Measurements from ENCODE around the gene CLPSL2.

CLPSL2 gene

DNA sequence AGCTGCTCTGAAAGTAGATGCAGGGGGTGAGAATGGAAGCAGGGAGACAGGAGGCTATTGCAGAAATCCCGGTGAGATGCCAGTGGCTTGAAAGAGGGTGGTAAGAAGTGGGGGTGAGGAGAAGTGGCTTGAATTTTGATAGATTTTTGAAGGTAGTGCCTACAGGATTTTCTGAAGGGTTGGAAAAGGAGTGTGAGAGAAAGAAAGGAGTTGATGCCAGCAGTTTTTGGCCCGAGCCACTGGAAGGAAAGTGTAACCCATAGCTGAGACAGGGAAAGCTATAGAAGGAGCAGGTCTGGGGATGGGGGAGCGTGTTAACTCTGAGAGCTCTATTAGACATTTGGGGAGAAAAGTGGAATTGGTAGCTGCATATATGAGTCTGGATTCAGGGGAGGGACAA is 29.9 kb upstream of the CLPSL2 start:
- DNase-seq (ENCODE audit: low read depth in 2 of 2), result no peak

DNA sequence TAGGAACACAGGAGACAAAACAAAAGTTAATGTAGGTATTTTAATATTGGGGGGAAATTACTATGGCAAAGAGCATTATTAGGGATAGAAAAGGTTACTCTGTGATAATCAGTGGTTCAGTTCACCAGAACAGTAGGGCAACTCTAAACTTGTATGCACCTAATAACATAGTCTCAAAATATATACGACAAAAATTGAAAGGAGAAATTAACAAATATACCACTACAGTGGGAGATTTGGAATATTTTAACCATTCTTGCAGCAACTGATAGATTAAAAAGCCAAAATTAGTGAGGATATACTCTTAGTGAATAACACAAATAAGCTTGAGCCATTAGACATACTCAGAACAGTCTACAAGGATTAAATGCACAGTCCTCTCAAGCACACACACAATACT is 28.5 kb upstream of the CLPSL2 start:
- DNase-seq (ENCODE audit: low read depth in 2 of 2), result no peak

DNA sequence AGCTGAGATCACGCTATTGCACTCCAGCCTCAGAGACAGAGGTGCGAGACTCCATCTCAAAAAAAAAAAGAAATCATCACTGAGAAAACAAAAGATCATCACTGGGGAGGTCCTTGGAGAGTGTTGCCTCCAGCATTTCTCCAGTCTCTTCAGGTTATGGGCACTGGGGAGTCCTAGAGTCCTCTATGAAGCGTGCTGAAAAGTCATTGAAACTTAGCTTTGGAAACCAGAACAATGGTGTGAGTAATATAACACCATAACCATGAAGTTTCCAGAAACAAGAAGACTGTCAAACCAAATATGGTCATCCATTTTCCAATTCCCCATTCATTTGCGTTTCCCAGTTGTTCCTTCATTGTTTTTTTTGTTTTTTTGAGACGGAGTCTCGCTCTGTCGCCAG is 25.8 kb upstream of the CLPSL2 start:
- no peak for DNase-seq (ENCODE audit: low read depth in 2 of 2)

DNA sequence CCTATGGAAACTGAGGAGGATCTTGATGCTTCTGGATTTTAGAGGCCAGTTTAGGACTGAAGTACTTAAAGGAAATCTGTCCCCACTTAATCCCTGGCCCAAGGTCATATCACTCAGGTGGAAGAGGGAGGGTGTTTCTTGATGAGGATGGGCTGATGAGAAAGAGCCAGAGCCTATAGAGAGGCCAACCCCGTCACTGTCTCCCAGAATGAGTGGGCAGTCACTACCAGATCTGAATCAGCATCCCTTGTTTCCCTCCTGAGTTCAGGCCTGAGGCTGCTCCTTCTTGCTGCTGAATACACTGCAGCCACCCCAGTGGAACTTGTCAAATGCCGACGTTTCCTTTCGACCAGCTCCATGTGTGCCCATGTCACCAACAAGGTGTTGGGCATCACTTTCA is 24.8 kb upstream of the CLPSL2 start:
- no peak for DNase-seq (ENCODE audit: low read depth in 2 of 2)

DNA sequence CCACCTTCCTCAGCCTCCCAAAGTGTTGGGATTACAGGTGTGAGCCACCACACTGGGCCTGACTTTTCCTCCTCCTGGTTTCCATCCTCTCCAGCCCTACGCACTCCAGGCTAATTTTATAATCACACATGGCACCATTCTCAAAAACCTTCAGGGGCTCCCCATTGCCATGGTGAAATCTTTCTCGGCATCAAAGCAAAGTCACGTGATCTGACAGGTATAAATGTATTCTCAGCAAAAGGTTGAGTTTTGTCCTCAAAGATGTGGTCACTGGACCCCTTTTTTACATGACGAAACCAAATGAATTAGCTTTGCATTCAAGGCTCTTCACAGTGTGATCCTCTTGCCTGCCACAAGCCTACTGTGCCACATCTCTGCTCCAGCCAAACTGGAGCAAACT is 24.1 kb upstream of the CLPSL2 start:
- DNase-seq (ENCODE audit: low read depth in 2 of 2), result no peak

DNA sequence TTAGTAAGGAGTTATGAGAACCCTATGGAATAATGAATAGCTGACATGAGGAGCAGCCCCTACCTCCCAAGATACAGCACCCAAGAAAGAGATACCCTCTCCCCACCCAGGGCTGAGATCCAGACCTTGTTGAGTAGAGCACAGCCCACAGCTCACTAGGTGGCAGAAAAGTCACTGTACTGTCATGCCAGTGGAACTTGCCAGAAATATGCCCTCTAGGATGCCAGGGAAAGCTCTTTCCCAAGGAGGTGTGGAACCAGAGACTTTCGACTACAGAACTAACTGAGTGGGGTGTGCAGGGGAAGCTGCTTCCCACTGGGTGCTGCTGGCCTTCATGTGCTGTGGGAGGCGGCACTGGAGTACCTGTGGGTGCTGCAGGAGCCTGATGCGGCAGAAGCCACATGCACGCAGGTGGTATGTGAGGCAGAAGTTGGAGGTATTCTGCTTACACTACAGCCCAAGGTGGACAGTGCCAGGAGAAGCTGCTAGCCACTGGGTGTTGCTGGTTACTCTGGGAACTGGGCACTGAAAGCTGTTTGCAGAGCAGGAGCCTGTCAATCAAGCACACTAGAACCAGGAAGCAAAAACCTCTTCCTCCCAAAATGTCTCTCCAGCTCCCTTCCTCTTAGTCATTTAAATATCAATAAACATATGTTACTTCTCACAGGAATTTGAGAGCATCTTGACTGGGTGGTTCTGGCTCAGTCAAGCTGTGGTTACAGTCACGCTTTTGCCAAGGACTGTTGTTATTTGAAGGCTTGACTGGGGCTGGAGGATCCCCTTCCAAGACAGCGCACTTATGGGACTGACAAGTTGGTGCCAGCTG is 21.7 kb upstream of the CLPSL2 start:
- DNase-seq (ENCODE audit: low read depth in 2 of 2), result no peak

DNA sequence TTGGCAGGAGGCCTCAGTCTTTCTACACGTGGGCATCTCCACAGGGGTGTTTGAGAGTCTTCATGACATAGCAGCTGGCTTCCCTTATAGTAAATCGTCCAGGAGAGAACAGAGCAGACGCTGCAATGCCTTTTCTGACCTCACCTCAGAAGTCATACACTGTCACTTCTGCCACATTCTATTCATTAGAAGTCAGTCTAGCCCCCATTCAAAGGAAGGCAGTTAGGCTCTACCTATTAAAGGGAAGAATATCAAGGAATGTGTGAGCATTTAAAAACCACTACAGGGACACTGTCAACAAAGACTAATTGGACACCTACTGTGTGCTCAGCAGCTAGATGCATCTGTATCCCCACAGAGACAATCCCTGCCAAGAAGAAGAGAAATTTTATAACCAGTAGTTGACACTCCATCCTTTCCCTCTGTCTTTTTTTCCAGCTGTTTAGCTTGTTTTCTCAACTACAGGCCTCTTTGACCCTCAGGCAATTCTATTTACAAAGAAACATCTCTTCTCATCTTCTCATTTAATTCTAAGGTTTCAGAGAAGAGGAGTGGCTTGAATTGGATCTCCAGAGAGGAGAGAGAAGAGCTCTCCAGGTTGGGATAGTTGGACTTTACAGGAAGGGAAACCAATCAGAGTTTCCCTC is 21.0 kb upstream of the CLPSL2 start:
- no peak for DNase-seq (ENCODE audit: low read depth in 2 of 2)

DNA sequence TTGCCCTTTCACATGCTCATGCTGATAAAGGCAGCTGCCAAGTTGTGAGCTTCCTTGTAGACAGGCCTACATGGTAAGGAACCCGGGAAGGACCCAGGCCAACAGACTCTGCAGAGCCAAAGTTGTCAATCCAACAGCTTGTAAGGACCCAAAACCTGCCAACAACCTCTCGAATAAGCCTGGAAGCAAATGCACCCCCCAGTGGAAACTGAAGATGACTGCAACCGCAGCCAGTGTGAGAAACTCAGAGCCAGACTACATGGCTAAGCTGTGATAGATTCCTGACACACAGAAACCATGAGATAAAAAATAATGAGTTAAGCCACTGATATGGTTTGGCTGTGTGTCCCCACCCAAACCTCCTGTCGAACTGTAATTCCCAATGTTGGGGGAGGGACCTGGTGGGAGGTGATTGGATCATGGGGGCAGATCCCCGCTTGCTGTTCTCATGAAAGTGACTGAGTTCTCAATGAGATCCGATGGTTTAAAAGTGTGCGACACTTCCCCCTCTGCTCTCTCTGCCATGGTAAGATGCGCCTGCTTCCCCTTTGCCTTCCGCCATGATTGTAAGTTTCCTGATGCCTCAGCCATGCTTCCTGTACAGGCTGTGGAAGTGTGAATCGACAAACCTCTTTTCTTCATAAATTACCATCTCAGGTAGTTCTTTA is 18.8 kb upstream of the CLPSL2 start:
- DNase-seq (ENCODE audit: low read depth in 2 of 2), result no peak

DNA sequence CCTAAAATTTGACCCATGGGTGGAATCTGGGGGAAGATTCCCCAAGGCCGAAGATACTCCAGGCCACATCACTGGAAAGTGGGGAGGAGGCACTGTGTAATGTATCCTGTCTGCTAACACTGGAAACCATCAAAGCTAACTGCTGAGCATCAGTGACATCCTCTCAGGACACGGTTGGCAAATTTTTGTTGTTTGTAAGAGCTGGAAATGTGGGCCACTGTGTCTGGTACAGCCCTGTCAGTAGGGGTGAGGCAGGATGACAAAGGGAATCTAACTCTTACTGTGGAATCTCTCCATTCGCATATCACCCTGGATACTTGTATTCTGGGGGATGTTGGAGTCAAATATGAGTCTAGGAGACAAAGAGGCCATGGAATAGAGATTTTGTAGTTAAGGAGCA is 17.0 kb upstream of the CLPSL2 start:
- no peak for DNase-seq (ENCODE audit: low read depth in 2 of 2)

DNA sequence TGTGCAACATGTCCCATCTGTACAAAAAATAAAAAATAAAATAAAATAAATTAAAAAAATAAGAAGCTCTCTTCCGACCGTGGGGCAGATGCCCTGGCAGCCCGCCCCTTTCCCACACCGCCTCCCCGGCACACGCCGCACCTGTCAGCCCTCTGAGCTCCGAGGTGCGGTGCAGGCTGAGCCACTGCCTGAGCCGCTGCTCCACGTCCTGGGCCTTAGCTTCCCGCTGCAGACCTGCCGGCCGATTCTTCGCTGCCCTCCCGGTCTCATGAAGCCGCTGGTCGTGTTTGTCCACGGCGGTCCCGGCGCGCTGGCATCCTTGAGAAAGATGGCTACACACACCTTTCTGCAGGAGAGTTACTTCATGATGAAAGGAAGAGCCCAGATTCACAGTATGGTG is 10.7 kb upstream of the CLPSL2 start:
- DNase-seq (ENCODE audit: low read depth in 2 of 2), result no peak

DNA sequence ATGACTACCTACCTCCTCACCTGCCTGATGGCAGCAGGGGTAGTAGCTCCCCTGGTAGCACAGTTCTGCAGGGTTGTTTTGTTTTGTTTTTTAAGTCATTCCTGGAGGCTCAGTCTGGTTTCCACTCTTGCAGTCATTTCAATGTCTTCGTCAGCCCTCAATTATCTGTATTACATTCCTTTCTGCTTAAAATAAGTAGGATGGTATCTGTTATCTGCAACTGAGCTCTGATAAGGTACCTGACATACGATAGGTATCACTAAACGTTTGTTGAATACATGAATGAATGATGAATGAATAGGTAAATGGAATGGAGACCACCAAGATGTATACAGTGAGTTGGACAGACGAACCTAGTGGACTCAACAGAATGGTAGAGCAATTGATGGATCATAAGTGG is 7.2 kb upstream of the CLPSL2 start:
- no peak for DNase-seq (ENCODE audit: low read depth in 2 of 2)

DNA sequence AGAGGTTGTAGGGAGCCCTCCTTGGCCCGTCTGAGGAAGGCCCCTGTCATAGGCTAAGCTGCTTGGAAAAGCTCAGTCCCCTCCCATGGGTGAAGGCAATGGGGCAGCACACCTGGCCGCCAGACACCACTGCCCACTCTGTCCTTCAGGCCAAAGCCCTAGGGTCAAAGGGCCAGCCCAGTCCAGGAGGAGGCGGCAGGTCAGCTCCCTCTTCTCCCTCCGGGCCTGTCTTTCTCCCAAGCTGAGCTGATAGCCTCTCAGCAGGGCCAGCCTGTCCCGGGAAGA is 5.1 kb upstream of the CLPSL2 start:
- DNase-seq (ENCODE audit: low read depth in 2 of 2), result no peak

DNA sequence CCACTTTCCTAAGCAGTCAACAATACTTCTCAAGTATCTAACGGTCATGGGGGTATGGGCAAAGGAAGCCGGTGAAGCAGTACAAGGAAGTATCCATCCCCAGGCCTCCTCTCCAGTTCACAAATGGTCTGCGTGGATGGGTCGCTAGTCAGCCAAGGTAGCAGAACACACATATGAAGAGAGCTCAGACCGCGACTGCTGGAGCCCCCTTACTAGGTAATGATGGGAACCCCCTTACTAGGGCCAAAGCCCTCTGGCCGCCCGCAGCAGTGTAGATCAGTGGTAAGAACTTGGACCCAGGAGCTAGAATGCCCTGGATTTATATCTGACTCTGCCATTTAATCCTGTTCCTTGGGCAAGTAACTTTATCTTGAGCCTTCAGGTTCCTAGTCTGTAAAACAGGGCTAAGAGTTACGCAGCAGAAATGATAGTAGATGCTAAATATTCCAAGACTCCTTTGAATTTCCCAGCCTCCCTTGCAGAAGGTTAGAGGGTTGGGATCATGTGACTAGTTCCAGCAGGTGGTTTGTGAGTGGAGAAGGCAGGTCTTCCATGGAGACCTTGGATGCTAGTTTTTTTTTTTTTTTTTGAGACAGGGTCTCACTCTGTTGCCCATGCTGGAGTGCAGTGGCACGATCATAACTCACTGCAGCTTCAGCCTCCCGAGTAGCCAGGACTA is 2.1 kb upstream of the CLPSL2 start:
- no peak for DNase-seq (ENCODE audit: low read depth in 2 of 2)

DNA sequence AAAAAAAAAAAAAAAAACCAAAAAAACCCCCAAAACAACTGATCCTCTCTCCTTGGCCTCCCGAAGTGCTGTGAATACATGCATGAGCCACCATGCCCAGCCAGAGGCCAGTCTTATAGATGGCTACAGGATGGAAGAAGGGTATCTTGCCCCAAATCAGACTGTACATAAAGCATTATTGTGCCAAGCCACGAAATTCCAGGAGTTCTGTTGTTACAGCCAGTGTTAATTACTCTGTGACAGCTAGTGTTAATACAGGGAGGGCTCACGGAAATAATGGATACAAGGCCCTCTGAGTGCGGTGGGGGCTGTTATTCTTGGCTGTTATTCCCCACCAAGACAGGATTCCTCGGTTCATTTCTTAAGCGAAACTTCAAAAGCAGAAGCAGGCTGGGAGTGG is 1.4 kb upstream of the CLPSL2 start:
- DNase-seq (ENCODE audit: low read depth in 2 of 2), result no peak

DNA sequence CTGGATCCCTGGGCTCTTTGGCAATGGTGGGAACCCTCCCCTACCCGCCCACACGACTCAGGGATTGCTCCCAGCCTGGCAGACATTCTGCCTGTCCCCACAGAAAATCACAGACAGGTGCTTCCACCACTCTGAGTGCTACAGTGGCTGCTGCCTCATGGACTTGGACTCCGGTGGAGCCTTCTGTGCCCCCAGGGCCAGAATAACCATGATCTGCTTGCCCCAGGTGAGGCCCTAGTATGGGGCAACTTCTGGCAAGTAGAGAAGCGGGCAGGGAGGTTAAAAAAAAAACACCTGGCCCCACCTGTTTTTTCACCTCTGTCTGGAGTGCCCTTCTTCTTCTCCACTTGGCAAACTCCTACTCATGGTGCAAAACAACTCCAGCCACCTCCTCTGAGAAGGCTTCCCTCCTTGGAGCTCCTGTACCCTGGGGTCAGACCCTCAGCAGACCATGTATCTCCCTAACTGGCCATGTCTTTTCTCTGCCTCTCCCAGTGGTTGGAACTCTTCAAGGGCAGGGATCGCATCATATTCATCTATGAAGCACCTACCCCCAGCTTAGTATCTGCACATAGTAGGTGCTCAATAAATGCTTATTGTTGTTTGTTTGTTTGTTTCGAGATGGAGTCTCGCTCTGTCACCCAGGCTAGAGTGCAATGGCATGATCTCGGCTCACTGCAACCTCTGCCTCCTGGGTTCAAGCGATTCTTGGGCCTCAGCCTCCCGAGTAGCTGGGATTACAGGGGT is 1.1 kb downstream of the CLPSL2 start:
- no peak for DNase-seq (ENCODE audit: low read depth in 2 of 2)

DNA sequence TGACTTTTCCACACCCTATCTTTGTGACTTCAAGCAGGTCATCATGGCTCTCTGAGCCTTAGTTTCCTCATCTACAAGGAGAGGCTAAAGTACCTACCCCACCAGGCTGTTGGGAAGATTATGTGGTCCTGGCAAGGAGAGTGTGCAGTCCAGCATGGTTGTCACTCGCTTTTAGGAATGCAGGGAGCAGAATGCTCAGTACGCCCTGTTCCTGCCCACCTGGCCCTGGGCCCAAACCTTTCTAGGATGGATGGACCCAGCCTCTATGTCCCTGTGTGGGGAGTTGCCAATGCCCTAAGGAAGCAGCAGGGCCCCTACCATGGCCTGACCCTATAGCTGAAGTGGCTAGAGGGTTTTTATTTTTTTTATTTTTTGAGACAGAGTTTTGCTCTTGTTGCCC is 2.0 kb downstream of the CLPSL2 start:
- DNase-seq (ENCODE audit: low read depth in 2 of 2), result no peak

DNA sequence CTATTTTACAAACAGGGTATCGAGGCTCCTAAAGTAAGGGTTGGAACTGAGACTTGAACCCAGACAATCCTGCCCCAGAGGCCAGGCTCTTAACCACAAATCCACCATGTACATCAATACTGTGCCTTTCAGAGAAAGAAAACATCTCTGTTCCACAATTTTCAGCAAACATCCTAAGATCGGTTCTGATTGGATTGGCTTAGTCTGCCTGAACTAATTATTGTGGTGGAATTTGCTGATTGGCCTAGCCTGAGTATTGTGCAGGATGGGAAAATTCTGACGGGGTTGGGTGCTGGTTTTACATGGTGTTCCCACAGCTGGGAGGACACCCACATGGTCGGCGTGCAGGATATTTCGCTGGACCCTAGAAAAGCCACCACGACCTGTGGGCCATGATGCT is 4.3 kb downstream of the CLPSL2 start, which contains the start of gene CLPSL1:
Gene CLPSL1, plus strand, starts transcription at position 301 of the 400 bp plus-strand sequence. Its CDS starts 92 bp downstream, at position 393.
- DNase-seq (ENCODE audit: low read depth in 2 of 2), result no peak

DNA sequence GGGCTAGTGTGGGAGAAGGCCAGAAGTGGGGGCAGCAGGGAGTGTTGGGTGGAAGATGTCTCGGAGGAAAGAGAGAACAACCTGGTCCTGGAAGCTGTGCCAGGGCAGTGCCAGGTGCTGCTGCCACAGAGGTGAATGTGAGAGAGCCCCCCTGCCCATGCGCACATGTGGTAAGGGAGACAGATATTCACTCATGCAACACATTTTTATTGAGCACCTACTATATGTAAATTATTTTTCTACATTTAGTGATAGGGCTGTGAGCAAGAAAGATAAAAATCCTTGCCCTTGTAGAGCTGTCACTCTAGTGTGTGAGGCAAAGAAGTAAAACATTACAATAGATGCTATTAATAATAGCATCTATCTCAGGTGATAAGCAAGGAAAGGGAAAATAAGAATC is 4.9 kb downstream of the CLPSL2 start:
- no peak for DNase-seq (ENCODE audit: low read depth in 2 of 2)

DNA sequence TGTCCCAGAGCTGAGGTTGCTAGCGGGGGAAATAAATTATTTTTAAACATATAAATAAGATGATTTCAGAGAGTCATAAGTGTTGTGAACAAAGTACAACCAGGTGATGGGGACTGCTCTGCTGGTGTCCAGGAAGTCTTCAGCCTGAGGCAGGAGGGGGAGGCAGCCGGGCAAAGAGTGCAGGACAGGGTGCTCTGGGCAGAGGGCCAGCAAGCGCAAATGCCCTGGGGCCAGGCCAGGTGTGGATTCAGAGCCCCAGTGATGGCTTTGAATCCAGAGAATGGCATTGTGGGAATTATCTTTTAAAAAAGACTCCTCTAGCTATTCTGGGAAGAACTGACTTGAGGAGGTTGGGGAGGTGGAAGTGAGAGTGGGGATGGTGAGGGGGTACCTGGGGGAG is 6.0 kb downstream of the CLPSL2 start:
- DNase-seq (ENCODE audit: low read depth in 2 of 2), result no peak

DNA sequence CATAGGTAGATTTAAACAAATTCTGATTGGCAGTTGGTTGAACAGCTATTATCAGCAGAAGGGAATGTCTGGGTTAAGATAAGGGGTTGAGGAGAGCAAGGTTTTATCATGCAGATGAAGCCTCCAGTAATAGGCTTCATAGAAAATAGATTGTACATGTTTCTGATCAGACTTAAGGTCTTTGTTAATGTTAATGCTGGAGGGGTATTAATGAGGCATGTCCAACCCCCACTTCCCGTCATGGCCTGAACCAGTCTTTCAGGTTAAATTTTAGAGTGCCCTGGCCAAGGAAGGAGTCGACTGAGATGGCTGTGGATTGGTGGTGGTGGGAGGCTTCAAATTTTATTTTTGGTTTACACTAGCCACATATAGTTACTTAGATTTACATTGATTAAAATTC is 7.8 kb downstream of the CLPSL2 start:
- DNase-seq (ENCODE audit: low read depth in 2 of 2), result no peak

DNA sequence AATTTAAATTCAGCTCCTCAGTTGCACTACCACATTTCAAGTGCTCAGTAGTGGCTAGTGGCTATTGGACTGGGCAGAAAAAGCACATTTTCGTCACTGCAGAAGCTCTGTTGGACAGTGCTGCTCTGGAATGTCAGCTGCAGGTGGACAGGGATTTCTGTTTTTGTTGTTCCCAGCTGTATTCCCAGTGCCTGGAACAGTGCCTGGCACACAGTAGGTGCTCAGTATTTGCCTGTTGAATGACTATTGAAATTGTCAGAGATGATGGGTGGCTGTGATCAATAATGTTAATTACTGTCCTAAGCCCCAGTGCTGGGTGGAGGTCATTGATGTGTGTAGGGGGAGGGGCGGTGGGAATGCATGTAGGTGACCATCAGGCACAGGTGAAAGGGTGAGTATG is 9.9 kb downstream of the CLPSL2 start:
- no peak for DNase-seq (ENCODE audit: low read depth in 2 of 2)

DNA sequence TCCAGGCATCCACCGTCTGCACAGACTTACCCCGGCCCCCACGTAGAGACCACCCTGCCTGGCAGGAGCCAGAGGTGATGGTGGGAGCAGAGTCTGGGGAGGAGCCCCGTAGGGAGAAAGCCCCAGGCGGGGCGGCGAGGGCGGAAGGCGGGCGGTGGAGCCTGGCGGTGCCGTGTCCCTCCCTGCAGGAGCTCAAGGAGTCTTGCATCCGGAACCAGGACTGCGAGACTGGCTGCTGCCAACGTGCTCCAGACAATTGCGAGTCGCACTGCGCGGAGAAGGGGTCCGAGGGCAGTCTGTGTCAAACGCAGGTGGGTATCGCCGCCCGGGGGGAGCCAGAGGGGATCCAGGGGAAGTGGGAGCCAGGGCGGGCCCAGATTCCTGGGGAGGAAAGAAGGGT is 10.4 kb downstream of the CLPSL2 start:
- DNase-seq (ENCODE audit: low read depth in 2 of 2), result no peak

Measured in stimulated activated CD4-positive, alpha-beta T cell treated with anti-CD3 and anti-CD28 coated beads, Interleukin-15, amount 100 ng/mL, for 48 hours (primary cell).